ENCODE measurements around the gene KAT8. TPM values are rescaled to one million over a fixed set of nuclear protein-coding genes. Genes with fewer than 3 reads are reported as not detected.
A peak's percentile ranks its signal among the peaks of the same experiment; 100 is the strongest.

The KAT8 gene
- total and polyA plus RNA-seq, 9 of the 15 experiments (the other 6 are each of a cell fraction or from before 2014, with no cell fraction given) = 10.0 to 98.5 (median 76.4) TPM

DNA sequence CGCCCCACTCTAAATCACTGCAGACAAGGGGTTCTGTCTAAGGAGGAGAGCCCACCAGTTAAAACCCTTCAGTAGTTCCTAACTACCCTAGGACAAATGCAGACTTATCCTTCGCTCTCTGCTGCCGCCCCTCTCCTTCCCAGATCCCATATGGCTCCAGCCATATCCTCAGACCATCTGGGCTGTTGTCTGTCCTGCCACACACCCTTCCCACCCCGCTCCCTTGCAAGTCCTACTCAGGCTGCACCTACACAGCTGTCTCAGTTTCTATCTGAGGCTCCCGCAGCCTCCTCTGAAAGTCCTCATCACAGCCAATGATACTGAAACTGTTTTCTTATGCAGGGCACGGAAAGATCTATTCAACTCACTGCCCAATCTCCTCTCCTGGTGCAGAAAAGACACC lies 10.0 kb upstream of the KAT8 start:
- BruUV-seq (replicated peaks) = no TSS peak
- no peak overlapping the region for H3K27ac ChIP-seq (ENCODE audit: extremely low read depth, low read depth, low read length)
- intact Hi-C loops (cut with micrococcal nuclease) = loop anchor here (5.0 kb wide), 1 partner anchor 35 kb away; no protein-coding TSS in a partner anchor
- no peaks in the 10 kb centered on the region for H3K27me3 ChIP-seq (ENCODE audit: control insufficient read depth in 2 of 2, insufficient read depth in 2 of 2, low read length in 2 of 2)
- H3K4me2 ChIP-seq (ENCODE audit: insufficient read depth, low read length) = peak overlapping the region; percentile 81
- no peak overlapping the region for H3K4me3 ChIP-seq
- ChIA-PET CTCF (ENCODE audit: low intra/inter-chr PET ratio) (no interaction called here), POLR2A (interaction anchor here (0.9 to 1.6 kb wide), 3 partner anchors 10 to 73 kb away, joined by 3 to 6 read pairs (median 4); partner anchors contain the start of genes FUS and KAT8)
- no peak for ATAC-seq
- no peaks in the 10 kb centered on the region for H4K20me1 ChIP-seq (replicated peaks; ENCODE audit: control insufficient read depth, insufficient read depth, low read length)
- peak overlapping the region; percentile 99 for H2AFZ ChIP-seq (ENCODE audit: low read depth, low read length)
- TF ChIP-seq EP400 (IDR thresholded peaks at IDR 0.05) = 0 out of 2 replicates have a peak, but pooled peaks have one; percentile 3
- no peak for TF ChIP-seq PRPF4 (IDR thresholded peaks at IDR 0.05; ENCODE audit: insufficient read depth, low read depth, low read length, poor library complexity, severe bottlenecking)
- TF ChIP-seq, protein P1, sequence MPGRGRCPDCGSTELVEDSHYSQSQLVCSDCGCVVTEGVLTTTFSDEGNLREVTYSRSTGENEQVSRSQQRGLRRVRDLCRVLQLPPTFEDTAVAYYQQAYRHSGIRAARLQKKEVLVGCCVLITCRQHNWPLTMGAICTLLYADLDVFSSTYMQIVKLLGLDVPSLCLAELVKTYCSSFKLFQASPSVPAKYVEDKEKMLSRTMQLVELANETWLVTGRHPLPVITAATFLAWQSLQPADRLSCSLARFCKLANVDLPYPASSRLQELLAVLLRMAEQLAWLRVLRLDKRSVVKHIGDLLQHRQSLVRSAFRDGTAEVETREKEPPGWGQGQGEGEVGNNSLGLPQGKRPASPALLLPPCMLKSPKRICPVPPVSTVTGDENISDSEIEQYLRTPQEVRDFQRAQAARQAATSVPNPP (IDR thresholded peaks at IDR 0.05; ENCODE audit: borderline replicate concordance, insufficient read depth, insufficient read length) = no peak
- in situ Hi-C loops (cut with MboI) = no loop called here
- peak; percentile 48 for FAIRE-seq
- no peaks in the 10 kb centered on the region for H3K9me1 ChIP-seq (ENCODE audit: control insufficient read depth, insufficient read depth, low read length)
- H3K36me3 ChIP-seq (ENCODE audit: control insufficient read depth, insufficient read depth, low read length) = peaks cover 34% of the 10 kb centered on the region; the same call in 2 of the 3 replicates
- DNase-seq (ENCODE audit: extremely low read depth in 1 of 4, low spot score in 3 of 4) = no peak
- H3K4me1 ChIP-seq (replicated peaks in 1 of 2; ENCODE audit: control insufficient read depth in 2 of 2, insufficient read depth in 2 of 2, low read length in 2 of 2) = peaks cover 8 to 36% of the 10 kb centered on the region in 2 experiments
- 76% methylated on average over 5 of the region's 6 CpGs for WGBS (ENCODE audit: insufficient coverage, low coverage, missing lambda C conversion rate)
- H3K79me2 ChIP-seq (ENCODE audit: control insufficient read depth, insufficient read depth, low read length) = peaks cover 13% of the 10 kb centered on the region
- H3K9ac ChIP-seq (ENCODE audit: insufficient read depth in 1 of 2, low read depth in 2 of 2, low read length in 2 of 2) = no peak overlapping the region
- no peaks in the 10 kb centered on the region for H3K9me3 ChIP-seq (replicated peaks; ENCODE audit: control insufficient read depth, insufficient read depth, low read depth, low read length)
